Body of pancreas (tissue), 4 donors: ENCODE results near the gene P3H1. TPM values are rescaled to one million over a fixed set of nuclear protein-coding genes. Genes with fewer than 3 reads are reported as not detected.

ENCODE experiments used
- ATAC-seq: fragments of 150-250 bp; one replicate; pipeline ENCODE4 v1.9.1; 2016
- DNase-seq, 4 donors: peaks; one replicate each; pipeline ENCODE4 v3.0.0-alpha.2; 2019
- H3K27ac ChIP-seq, 4 donors: fragments of 200-600 bp; sonication (generic); 1 replicate in 3 of 4; 2 replicates in 1 of 4; pipeline versions ENCODE4 v1.5.1 to v1.6.1; 2016 to 2019; ENCODE audit warnings: mild to moderate bottlenecking in 1 of 4, mixed read lengths in 1 of 4, moderate library complexity in 1 of 4
- H3K27me3 ChIP-seq, 2 donors: fragments of 200-600 bp; sonication (generic); one replicate each; pipeline ENCODE4 v1.6.0; 2016; ENCODE audit warnings: mild to moderate bottlenecking in 1 of 2
- H3K36me3 ChIP-seq, 2 donors: fragments of 200-600 bp; sonication (generic); replicated peaks in 1 of 2; 2 replicates each; pipeline ENCODE4 v1.5.1; 2016; ENCODE audit warnings: low read depth in 2 of 2; ENCODE audit not compliant: insufficient read depth in 1 of 2
- H3K4me1 ChIP-seq: fragments of 200-600 bp; sonication (generic); one replicate; pipeline ENCODE4 v1.6.0; 2016
- H3K4me3 ChIP-seq, 2 donors: fragments of 200-600 bp; sonication (generic); 1 replicate in 1 of 2; 2 replicates in 1 of 2; pipeline ENCODE4 v1.5.1; 2016 to 2019
- H3K9me3 ChIP-seq, 3 donors: fragments of 200-600 bp; sonication (generic); 1 replicate in 2 of 3; 2 replicates in 1 of 3; pipeline ENCODE4 v1.5.1; 2016
- CTCF ChIP-seq, 7 experiments: fragments of 450-650 bp in 4 of 7; fragments of 200-600 bp in 3 of 7; sonication (generic) in 3 of 7; IDR thresholded peaks; one replicate each; pipeline ENCODE4 v1.5.1; 2016 to 2019; ENCODE audit warnings: antibody characterized with exemption in 7 of 7
- POLR2A ChIP-seq, 3 donors: fragments of 450-650 bp; IDR thresholded peaks; one replicate each; pipeline ENCODE4 v1.6.1; 2016; ENCODE audit warnings: antibody characterized with exemption in 3 of 3, mild to moderate bottlenecking in 2 of 3
- WGBS, 2 donors: methylation state at CpG; one replicate each; pipeline ENCODE4 v1.1.5; 2017; 5-methylcytosine and 5-hydroxymethylcytosine counted together
- intact Hi-C: fragments of 100-400 bp; cut with DNase I; formaldehyde crosslinking; loops from one replicate; pipeline ENCODE4 v1.15.1; 2023
- total RNA-seq, 2 donors: library from RNA; depleted of rRNA; stranded (reverse); fragments of >200 nt; gene quantifications; one replicate each; pipeline ENCODE4 v1.1.0, GENCODE V29; 2016

Gene P3H1
- total RNA-seq, 2 donors from 2014 or later: 16.9 to 34.9 TPM

- no peak for DNase-seq
- Histone ChIP-seq H3K27ac (no peak overlapping the region), H3K27me3 (no peaks in the 10 kb centered on the region), H3K36me3 (peaks cover 0 to 7% of the 10 kb centered on the region in 2 donors), H3K4me1 (peaks cover 7% of the 10 kb centered on the region), H3K9me3 (no peaks in the 10 kb centered on the region), H3K4me3 (no peak overlapping the region)
- TF ChIP-seq POLR2A (IDR thresholded peaks at IDR 0.05): no peak
- no peak for ATAC-seq
- intact Hi-C loops: no loop called here
- 48 to 96% methylated on average over 2 of the region's 2 CpGs for WGBS, 2 donors
These were observed 6.6 kb upstream of the P3H1 start for GRCh38 chr1:42773420-42773819.

GRCh38 chr1:42769811-42770210 is 3.0 kb upstream of the P3H1 start:
- DNase-seq (no peak), ATAC-seq (no peak)
- peaks cover 23% of the 10 kb centered on the region for H3K4me1 ChIP-seq
- H3K4me3 ChIP-seq: no peak overlapping the region
- TF ChIP-seq POLR2A (IDR thresholded peaks at IDR 0.05): no peak
- no peak for TF ChIP-seq CTCF (IDR thresholded peaks at IDR 0.05)
- H3K27ac ChIP-seq: no peak overlapping the region
- no peaks in the 10 kb centered on the region for H3K9me3 ChIP-seq
- WGBS, 2 donors: 96% methylated on average over 3 of the region's 3 CpGs
- intact Hi-C loops: loop anchor here (10.0 kb wide), 1 partner anchor 95 kb away; no protein-coding TSS in a partner anchor
- no peaks in the 10 kb centered on the region for H3K27me3 ChIP-seq
- H3K36me3 ChIP-seq: peaks cover 0 to under 1% of the 10 kb centered on the region in 2 donors

GRCh38 chr1:42768172-42768571 is 1.3 kb upstream of the P3H1 start:
- Histone ChIP-seq H3K9me3 (no peaks in the 10 kb centered on the region), H3K4me1 (peaks cover 28% of the 10 kb centered on the region), H3K27me3 (no peaks in the 10 kb centered on the region), H3K27ac (no peak overlapping the region), H3K36me3 (no peaks in the 10 kb centered on the region), H3K4me3 (no peak overlapping the region)
- ATAC-seq (no peak), DNase-seq (no peak)
- 70 to 75% methylated on average over 2 of the region's 2 CpGs for WGBS, 2 donors
- TF ChIP-seq POLR2A (IDR thresholded peaks at IDR 0.05) (no peak), CTCF (IDR thresholded peaks at IDR 0.05) (no peak)
- intact Hi-C loops: loop anchor here (10.0 kb wide), 1 partner anchor 93 kb away; no protein-coding TSS in a partner anchor

- ATAC-seq: peak; percentile 5
- H3K27ac ChIP-seq: peak overlapping the region; percentile 65 to 92 (median 78)
- DNase-seq: no peak
- no peak for TF ChIP-seq POLR2A (IDR thresholded peaks at IDR 0.05)
- H3K4me3 ChIP-seq: peak overlapping the region; percentile 88 to 95
- no peaks in the 10 kb centered on the region for H3K9me3 ChIP-seq
- no peaks in the 10 kb centered on the region for H3K36me3 ChIP-seq
- intact Hi-C loops: loop anchor here (10.0 kb wide), 1 partner anchor 93 kb away; no protein-coding TSS in a partner anchor
- no peaks in the 10 kb centered on the region for H3K27me3 ChIP-seq
- whole genome bisulfite sequencing, 2 donors: 1 to 2% methylated on average over 15 to 23 of the region's 23 CpGs
- H3K4me1 ChIP-seq: peaks cover 28% of the 10 kb centered on the region
These were observed 727 bp upstream of the P3H1 start for GRCh38 chr1:42767510-42768000.

- DNase-seq (peak; percentile 26 to 48 (median 36)), ATAC-seq (peak; percentile 6)
- 0% methylated on average over 15 to 44 of the region's 44 CpGs for WGBS, 2 donors
- Histone ChIP-seq H3K9me3 (no peaks in the 10 kb centered on the region), H3K27me3 (no peaks in the 10 kb centered on the region), H3K27ac (peak overlapping the region in 3 of 4 donors; percentile 46 to 92 (median 84)), H3K36me3 (no peaks in the 10 kb centered on the region), H3K4me1 (peaks cover 28% of the 10 kb centered on the region), H3K4me3 (peak overlapping the region; percentile 48 to 96)
- intact Hi-C loops: loop anchor here (10.0 kb wide), 1 partner anchor 91 kb away; no protein-coding TSS in a partner anchor
- TF ChIP-seq CTCF (IDR thresholded peaks at IDR 0.05) (peak in 5 of 7 experiments; percentile 21 to 56 (median 45)), POLR2A (IDR thresholded peaks at IDR 0.05) (no peak)
These were observed 742 bp downstream of the P3H1 start for GRCh38 chr1:42765832-42766740.
